ENCODE data around the gene NXPE3. TPM values are rescaled to one million over a fixed set of nuclear protein-coding genes. Genes with fewer than 3 reads are reported as not detected.
A peak's percentile ranks its signal among the peaks of the same experiment; 100 is the strongest.
"Not testable (repeated sequence)": the region's sequence is repeated elsewhere in the genome, so short reads cannot be mapped to it uniquely, and the experiment has no call there.

Gene NXPE3
- total RNA-seq, 1 donor from 2014 or later = 42.0 TPM

DNA sequence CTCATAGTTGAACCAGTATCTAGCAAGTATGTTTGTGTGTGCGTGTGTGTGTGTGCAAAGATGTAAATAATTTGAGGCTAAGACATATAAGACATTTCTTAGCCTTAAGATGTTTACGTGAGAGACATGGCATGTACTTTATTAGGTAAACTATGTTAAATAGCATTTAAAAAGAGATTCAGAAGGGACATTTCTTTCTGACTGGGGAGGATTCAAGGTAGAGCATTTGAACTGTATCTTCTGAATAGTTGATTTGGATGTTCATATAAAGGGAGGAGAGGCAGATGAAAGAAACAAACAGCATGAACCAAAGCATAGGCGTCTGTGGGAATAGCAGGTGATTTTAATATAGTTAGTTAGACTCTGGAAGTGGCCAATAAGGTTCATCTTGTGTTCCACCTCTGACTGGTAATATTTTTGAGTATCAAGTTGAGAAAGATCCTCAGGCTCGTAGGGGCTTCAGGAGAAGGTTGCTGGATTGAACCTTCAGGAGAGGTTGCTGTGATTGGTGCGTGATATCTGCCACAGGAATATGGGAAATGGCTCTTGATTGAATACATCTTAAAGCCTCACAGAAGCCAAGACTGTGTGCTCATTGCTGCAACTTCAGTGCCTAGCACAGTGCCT is 82.9 kb downstream of the NXPE3 start:
- ATAC-seq (no peak), DNase-seq (ENCODE audit: missing footprints) (no peak)
- intact Hi-C loops (cut with DNase I) = no loop called here

DNA sequence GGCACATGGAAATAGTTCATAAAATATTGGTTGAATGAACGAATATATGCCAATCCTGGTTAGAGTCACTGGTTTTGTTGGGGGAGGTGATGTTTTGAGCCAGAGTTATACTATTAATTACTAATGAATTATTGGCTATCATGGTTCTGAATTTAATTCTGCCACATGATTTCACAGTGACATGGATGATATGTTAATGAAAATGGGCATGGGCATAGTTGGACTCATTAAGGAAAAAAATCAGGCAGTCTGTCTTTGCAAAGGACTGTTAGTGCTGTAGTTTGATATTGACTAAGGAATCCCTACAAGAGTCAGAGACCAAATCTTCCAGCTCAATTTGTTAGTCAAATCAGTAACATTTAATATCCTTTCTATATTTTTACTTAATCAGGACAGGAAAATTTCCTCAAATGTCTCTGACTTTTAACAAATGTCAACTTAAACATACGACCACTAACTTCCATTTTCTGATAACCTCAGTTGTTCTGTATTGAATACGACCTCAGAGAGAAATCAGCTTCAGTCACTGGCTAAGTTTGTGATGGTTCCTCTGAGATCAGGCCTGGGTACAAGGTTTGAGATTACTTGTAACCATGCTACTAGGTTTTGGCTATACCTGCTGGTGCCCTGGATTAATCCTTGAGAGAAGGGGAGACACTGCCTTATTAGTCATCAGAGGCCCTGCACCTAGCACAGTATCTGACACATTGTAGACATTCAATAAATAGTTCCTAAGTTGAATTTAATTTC is 83.6 kb downstream of the NXPE3 start:
- intact Hi-C loops (cut with DNase I) = no loop called here
- DNase-seq (ENCODE audit: missing footprints) (no peak), ATAC-seq (no peak)

DNA sequence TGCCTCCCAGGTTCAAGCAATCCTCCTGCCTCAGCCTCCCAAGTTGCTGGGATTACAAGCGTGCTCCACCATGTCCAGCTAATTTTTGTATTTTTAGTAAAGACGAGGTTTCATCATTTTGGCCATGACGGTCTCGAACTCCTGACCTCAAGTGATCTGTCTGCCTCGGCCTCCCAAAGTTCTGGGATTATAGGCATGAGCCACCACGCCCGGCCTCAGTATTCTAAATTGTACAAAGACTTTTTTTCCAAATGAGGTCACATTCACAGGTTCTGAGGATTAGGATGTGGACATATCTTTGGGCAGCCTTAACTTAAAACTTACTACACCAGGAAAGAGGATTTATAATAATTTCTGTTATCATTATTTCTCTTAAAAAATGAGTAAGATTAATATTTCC is 85.9 kb downstream of the NXPE3 start:
- DNase-seq (ENCODE audit: missing footprints); ATAC-seq; intact Hi-C loops (cut with DNase I): not testable (repeated sequence)

DNA sequence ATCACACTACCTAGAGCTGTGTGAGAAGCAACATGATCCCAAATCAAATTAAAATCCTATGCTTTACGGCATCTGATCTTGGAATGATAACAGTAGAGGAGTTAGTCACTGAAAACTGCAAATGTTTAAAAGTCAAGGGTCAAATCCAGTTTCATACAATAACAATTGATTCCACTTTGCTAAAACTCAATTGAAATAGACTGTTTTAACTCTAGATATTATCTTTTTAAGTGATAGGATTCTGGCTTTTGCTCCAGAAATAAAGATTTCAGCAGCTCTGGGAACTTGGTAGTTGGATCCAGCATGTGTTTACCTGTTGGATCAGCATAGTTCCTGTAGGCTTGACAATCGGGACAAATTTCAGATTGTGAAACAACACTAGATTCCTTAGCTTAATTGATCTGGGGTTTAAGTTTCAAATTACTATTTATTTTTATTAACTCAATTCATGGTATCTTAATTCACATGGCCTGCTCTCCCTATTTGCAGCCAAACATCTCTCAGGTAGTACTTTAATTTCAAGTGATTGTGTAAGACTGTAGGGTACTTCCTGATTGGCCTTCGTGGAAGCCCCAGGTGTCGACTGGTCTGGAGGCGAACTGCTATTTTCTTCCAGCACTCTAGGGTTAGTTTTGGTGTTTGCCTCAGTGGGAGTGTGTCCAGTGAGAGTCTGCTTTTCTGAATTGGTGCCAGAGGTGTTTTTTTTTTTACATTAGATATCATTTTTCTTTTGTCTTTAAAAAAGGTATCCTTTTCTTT is 86.9 kb downstream of the NXPE3 start:
- DNase-seq (ENCODE audit: missing footprints) = no peak
- intact Hi-C loops (cut with DNase I) = no loop called here
- ATAC-seq = no peak

DNA sequence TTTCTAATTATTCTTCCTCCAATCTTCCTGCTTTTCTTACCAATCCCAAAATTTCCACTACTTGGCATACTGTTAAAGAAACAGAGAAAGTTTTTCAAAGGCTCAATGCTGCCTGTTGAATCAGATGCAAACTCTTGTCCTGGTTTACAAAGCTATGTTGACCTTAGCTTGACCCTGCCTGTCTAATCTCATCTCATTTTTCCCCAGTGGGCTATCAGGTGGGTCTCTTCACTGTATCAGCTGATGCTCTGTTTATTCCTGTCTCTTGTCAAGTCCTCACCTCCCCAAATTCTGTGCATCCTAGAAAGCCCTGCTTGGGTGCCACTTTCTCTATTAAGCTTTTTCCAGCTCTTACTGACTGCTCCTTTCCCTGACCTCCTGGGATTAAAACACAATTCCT is 88.5 kb downstream of the NXPE3 start:
- ATAC-seq = no peak
- DNase-seq (ENCODE audit: missing footprints) = no peak
- intact Hi-C loops (cut with DNase I) = no loop called here

DNA sequence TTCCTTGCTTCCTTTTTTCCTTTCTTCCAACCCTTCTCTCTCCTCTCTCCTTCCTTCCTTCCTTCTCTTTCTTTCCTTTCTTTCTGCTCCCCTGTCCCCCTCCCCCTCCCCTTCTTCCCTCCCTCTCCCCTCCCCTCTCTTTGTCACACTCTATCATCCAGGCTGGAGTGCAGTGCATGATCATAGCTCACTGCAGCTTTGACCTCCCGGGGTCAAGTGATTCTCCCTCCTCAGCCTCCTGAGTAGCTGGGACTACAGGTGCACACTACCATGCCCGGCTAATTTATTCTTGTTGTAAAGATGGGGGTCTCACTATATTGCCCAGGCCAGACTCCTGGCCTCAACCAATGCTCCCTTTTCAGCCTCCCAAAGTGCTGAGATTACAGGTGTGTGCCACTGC is 89.0 kb downstream of the NXPE3 start:
- DNase-seq (ENCODE audit: missing footprints) = no peak
- intact Hi-C loops (cut with DNase I) = no loop called here
- no peak for ATAC-seq

DNA sequence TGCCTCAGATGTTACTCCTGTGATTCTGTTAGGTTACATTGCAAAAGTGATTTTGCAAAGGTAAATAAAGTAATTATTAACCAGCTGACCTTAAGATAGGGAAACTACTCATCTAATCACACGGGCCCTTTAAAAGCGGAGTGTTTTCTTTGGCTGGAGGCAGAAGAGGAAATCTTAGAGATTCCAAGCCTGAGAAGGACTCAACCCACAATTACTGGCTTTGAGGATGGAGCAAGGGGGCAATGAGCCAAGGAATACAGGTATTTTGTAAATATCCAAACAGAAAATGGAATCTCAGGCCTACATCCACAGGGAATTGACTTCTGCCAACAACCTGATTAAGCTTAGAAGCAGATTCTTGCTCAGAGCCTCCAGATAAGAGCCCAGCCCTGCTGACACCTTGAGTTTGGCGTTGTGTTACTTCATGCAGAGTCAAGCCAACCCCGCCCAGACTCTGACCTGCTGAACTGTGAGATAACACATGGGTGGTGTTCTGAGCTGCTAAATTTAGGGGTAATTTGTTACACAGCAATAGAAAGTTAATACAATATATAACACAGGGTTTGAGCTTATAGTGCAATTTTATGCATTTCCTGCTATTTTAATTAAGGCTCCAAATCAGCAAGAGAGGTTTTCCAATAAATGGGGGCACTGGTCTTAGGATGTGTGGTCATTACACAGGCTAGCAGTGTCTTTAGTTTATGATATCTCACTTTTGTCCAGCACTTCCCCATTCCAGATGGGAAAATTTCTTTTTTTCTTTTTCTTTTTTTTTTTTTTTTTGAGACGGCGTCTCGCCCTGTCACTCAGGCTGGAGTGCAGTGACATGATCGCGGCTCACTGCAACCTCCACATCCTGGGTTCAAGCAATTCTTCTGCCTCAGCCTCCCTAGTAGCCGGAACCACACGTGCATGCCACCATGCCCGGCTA is 89.8 kb downstream of the NXPE3 start:
- no peak for DNase-seq (ENCODE audit: missing footprints)
- peak; percentile 84 for ATAC-seq
- intact Hi-C loops (cut with DNase I) = no loop called here

DNA sequence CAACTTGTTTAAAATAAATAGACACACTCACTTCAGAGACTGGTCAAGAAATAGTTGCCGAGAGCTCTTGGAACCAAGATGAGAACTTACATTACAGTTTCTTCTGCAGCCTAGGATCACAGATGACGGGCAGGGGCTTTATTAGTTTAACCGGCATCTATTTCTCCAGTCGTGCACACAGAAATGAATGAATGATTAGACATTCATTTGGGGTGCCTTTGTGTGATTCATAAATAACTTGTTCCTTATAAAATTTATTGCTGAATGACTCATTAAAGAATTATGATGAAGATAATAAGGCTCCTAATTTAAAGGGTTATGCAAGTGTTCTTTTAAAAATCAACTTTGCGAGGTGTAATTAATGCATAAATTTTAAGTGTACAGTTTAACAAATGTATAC is 91.1 kb downstream of the NXPE3 start:
- DNase-seq (ENCODE audit: missing footprints) = no peak
- ATAC-seq = no peak
- intact Hi-C loops (cut with DNase I) = no loop called here

DNA sequence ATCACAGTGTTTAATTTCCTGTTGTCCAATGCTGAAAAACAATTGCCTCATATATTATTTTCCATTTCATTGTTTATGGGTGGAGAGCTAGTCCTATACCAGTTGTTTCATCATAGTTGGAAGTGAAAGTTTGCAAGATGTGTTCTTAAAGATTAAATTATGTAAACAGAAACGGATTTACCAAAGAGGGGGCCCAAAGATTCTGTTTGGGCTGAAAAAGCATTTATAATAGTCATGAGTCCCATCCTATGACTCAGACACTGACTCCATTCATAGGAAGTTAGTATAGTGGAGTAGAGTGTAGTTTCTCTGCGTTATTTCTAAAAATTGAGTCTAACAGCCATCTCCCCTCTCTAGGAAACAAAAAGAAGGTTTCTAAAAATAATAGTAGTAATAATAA is 94.6 kb downstream of the NXPE3 start:
- no peak for DNase-seq (ENCODE audit: missing footprints)
- no peak for ATAC-seq
- intact Hi-C loops (cut with DNase I) = no loop called here

DNA sequence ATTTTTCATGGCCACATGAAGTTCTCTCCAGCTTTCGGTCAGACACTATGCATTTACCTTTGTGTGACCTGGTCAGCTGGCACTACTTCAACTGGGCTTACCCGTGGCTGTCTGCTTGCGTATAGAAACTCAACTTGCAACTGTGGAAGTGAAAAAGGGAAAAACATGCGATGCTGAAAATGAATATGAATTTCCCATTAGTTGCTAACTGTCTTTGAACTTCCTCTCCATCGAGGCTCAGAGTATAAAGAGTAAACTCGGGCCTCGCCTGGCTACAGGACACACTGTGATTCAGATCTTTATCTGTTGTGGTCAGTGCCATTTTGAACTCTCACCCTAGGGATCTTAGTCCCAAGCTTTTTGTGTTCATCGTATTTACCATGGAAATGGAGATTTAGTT is 97.1 kb downstream of the NXPE3 start:
- no peak for ATAC-seq
- intact Hi-C loops (cut with DNase I) = no loop called here
- DNase-seq (ENCODE audit: missing footprints) = no peak

Other genes with a start within 250 kb of the NXPE3 start
- 29.1 TPM for gene TRMT10C, start 217.3 kb upstream of the NXPE3 start, total RNA-seq
- 125 TPM for gene PCNP, start 205.0 kb upstream of the NXPE3 start, total RNA-seq
- 9.7 TPM for gene ZBTB11, start 102.1 kb upstream of the NXPE3 start, total RNA-seq
- gene RPL24, start 92.5 kb upstream of the NXPE3 start, total RNA-seq = 829 TPM
- 7.3 TPM for gene CEP97, start 54.6 kb upstream of the NXPE3 start, total RNA-seq
- gene NFKBIZ, start 70.3 kb downstream of the NXPE3 start, total RNA-seq = 14.8 TPM

Measured in Right ventricle myocardium inferior (tissue), 1 donor.